Measurements from ENCODE around the gene KCNJ1. TPM values are rescaled to one million over a fixed set of nuclear protein-coding genes. Genes with fewer than 3 reads are reported as not detected.

The KCNJ1 gene
- total and polyA plus RNA-seq, 4 experiments from 2014 or later = 0.17 to 0.23 TPM; not detected in 2

- ChIA-PET CTCF (ENCODE audit: partially characterized antibody) (interaction anchor here (0.7 to 1.0 kb wide), 2 partner anchors 15 to 44 kb away, joined by 3 read pairs; no protein-coding TSS in a partner anchor), POLR2A (ENCODE audit: partially characterized antibody) (interaction anchor here (0.6 kb wide), 1 partner anchor 203 kb away, joined by 3 read pairs; no protein-coding TSS in a partner anchor)
- H3K36me3 ChIP-seq (ENCODE audit: insufficient read depth, low read length) = peaks cover 77% of the 10 kb centered on the region
- no peak overlapping the region for H3K4me3 ChIP-seq (ENCODE audit: low read length in 2 of 2)
- H3K9me3 Mint-ChIP-seq = no peaks in the 10 kb centered on the region
- no peaks in the 10 kb centered on the region for H3K27me3 ChIP-seq (ENCODE audit: insufficient read depth, low read length)
- H3K27me3 Mint-ChIP-seq = no peaks in the 10 kb centered on the region
- DNase-seq = no peak
- no peak overlapping the region for H3K4me3 Mint-ChIP-seq
- H3K36me3 Mint-ChIP-seq = peaks cover 67 to 87% of the 10 kb centered on the region in 2 donors
- H3K4me1 Mint-ChIP-seq = peaks cover 16 to 49% (median 36%) of the 10 kb centered on the region in 4 donors
- H3K27ac ChIP-seq (ENCODE audit: low read depth, low read length) = no peak overlapping the region
- H3K4me1 ChIP-seq (ENCODE audit: insufficient read depth, low read length) = no peaks in the 10 kb centered on the region
- intact Hi-C loops (cut with micrococcal nuclease) = no loop called here
- no peaks in the 10 kb centered on the region for H3K9me3 ChIP-seq (ENCODE audit: control insufficient read depth in 1 of 2, low read length in 2 of 2)
- peak overlapping the region; percentile 12 to 83 (median 70) for H3K27ac Mint-ChIP-seq
Measured at GRCh38 chr11:128803449-128804245, 63.4 kb downstream of the KCNJ1 start.

- intact Hi-C loops (cut with micrococcal nuclease) = no loop called here
- no peak for DNase-seq
- Mint-ChIP-seq H3K4me1 (peaks cover 18 to 52% (median 36%) of the 10 kb centered on the region in 4 donors), H3K36me3 (peaks cover 72 to 91% of the 10 kb centered on the region in 2 donors), H3K27me3 (no peaks in the 10 kb centered on the region), H3K27ac (peak overlapping the region; percentile 12 to 83 (median 70)), H3K4me3 (no peak overlapping the region), H3K9me3 (no peaks in the 10 kb centered on the region)
- Histone ChIP-seq H3K36me3 (ENCODE audit: insufficient read depth, low read length) (peaks cover 71% of the 10 kb centered on the region), H3K27me3 (ENCODE audit: insufficient read depth, low read length) (no peaks in the 10 kb centered on the region), H3K9me3 (ENCODE audit: control insufficient read depth in 1 of 2, low read length in 2 of 2) (no peaks in the 10 kb centered on the region), H3K4me1 (ENCODE audit: insufficient read depth, low read length) (no peaks in the 10 kb centered on the region), H3K27ac (ENCODE audit: low read depth, low read length) (no peak overlapping the region), H3K4me3 (ENCODE audit: low read length in 2 of 2) (no peak overlapping the region)
- CTCF ChIA-PET (ENCODE audit: partially characterized antibody) = interaction anchor here (0.7 to 1.1 kb wide), 3 partner anchors 14 to 45 kb away, joined by 3 read pairs; no protein-coding TSS in a partner anchor
- POLR2A ChIA-PET (ENCODE audit: partially characterized antibody) = no interaction called here
Measured at GRCh38 chr11:128803011-128803410, 64.1 kb downstream of the KCNJ1 start.

- POLR2A ChIA-PET (ENCODE audit: partially characterized antibody) = no interaction called here
Measured at GRCh38 chr11:128802358-128802981, 64.6 kb downstream of the KCNJ1 start.

GRCh38 chr11:128800871-128801417 lies 66.2 kb downstream of the KCNJ1 start:
- no peaks in the 10 kb centered on the region for H3K27me3 Mint-ChIP-seq
- Histone ChIP-seq H3K4me3 (ENCODE audit: low read length in 2 of 2) (no peak overlapping the region), H3K4me1 (ENCODE audit: insufficient read depth, low read length) (peaks cover 4% of the 10 kb centered on the region), H3K27ac (ENCODE audit: low read depth, low read length) (no peak overlapping the region), H3K9me3 (ENCODE audit: control insufficient read depth in 1 of 2, low read length in 2 of 2) (no peaks in the 10 kb centered on the region), H3K36me3 (ENCODE audit: insufficient read depth, low read length) (peaks cover 57% of the 10 kb centered on the region), H3K27me3 (ENCODE audit: insufficient read depth, low read length) (no peaks in the 10 kb centered on the region)
- POLR2A ChIA-PET (ENCODE audit: partially characterized antibody) = interaction anchor here (0.6 kb wide), 1 partner anchor 11 kb away, joined by 4 read pairs; no protein-coding TSS in a partner anchor
- H3K4me3 Mint-ChIP-seq = no peak overlapping the region
- peaks cover 23 to 63% (median 43%) of the 10 kb centered on the region in 4 donors for H3K4me1 Mint-ChIP-seq
- peak overlapping the region in 6 of 7 donors; percentile 6 to 82 (median 40) for H3K27ac Mint-ChIP-seq
- no peak for DNase-seq
- CTCF ChIA-PET (ENCODE audit: partially characterized antibody) = no interaction called here
- intact Hi-C loops (cut with micrococcal nuclease) = no loop called here
- H3K36me3 Mint-ChIP-seq = peaks cover 74 to 92% of the 10 kb centered on the region in 2 donors
- H3K9me3 Mint-ChIP-seq = no peaks in the 10 kb centered on the region

More at GRCh38 chr11:128802358-128802981, 64.6 kb downstream of the KCNJ1 start:
- no peaks in the 10 kb centered on the region for H3K27me3 Mint-ChIP-seq
- peaks cover 71% of the 10 kb centered on the region for H3K36me3 ChIP-seq (ENCODE audit: insufficient read depth, low read length)
- intact Hi-C loops (cut with micrococcal nuclease) = no loop called here
- H3K27me3 ChIP-seq (ENCODE audit: insufficient read depth, low read length) = no peaks in the 10 kb centered on the region
- CTCF ChIA-PET (ENCODE audit: partially characterized antibody) = interaction anchor here (0.7 to 1.1 kb wide), 2 partner anchors 27 to 46 kb away, joined by 3 read pairs; no protein-coding TSS in a partner anchor
- H3K4me1 Mint-ChIP-seq = peaks cover 22 to 58% (median 36%) of the 10 kb centered on the region in 4 donors
- H3K36me3 Mint-ChIP-seq = peaks cover 78 to 91% of the 10 kb centered on the region in 2 donors
- H3K9me3 ChIP-seq (ENCODE audit: control insufficient read depth in 1 of 2, low read length in 2 of 2) = no peaks in the 10 kb centered on the region
- DNase-seq = no peak
- H3K4me3 Mint-ChIP-seq = no peak overlapping the region
- no peak overlapping the region for H3K4me3 ChIP-seq (ENCODE audit: low read length in 2 of 2)
- no peak overlapping the region for H3K27ac ChIP-seq (ENCODE audit: low read depth, low read length)
- no peaks in the 10 kb centered on the region for H3K9me3 Mint-ChIP-seq
- H3K27ac Mint-ChIP-seq = peak overlapping the region in 6 of 7 donors; percentile 12 to 83 (median 71)
- H3K4me1 ChIP-seq (ENCODE audit: insufficient read depth, low read length) = no peaks in the 10 kb centered on the region

- no peaks in the 10 kb centered on the region for H3K9me3 Mint-ChIP-seq
- Histone ChIP-seq H3K4me1 (ENCODE audit: insufficient read depth, low read length) (peaks cover 10% of the 10 kb centered on the region), H3K27ac (ENCODE audit: low read depth, low read length) (no peak overlapping the region), H3K9me3 (ENCODE audit: control insufficient read depth in 1 of 2, low read length in 2 of 2) (no peaks in the 10 kb centered on the region), H3K36me3 (ENCODE audit: insufficient read depth, low read length) (peaks cover 53% of the 10 kb centered on the region), H3K27me3 (ENCODE audit: insufficient read depth, low read length) (no peaks in the 10 kb centered on the region), H3K4me3 (ENCODE audit: low read length in 2 of 2) (no peak overlapping the region)
- H3K27ac Mint-ChIP-seq = peak overlapping the region; percentile 30 to 77 (median 52)
- peaks cover 15 to 60% (median 42%) of the 10 kb centered on the region in 4 donors for H3K4me1 Mint-ChIP-seq
- CTCF ChIA-PET (ENCODE audit: partially characterized antibody) = interaction anchor here (1.1 to 1.3 kb wide), 3 partner anchors 32 to 62 kb away, joined by 3 to 6 read pairs (median 3); no protein-coding TSS in a partner anchor
- intact Hi-C loops (cut with micrococcal nuclease) = no loop called here
- H3K4me3 Mint-ChIP-seq = peak overlapping the region in 1 of 8 donors; percentile 29
- no peak for DNase-seq
- POLR2A ChIA-PET (ENCODE audit: partially characterized antibody) = interaction anchor here (1.6 kb wide), 1 partner anchor 28 kb away, joined by 4 read pairs; no protein-coding TSS in a partner anchor
- peaks cover 58 to 92% of the 10 kb centered on the region in 2 donors for H3K36me3 Mint-ChIP-seq
- no peaks in the 10 kb centered on the region for H3K27me3 Mint-ChIP-seq
Measured at GRCh38 chr11:128796270-128796669, 70.8 kb downstream of the KCNJ1 start.

GRCh38 chr11:128790196-128790595 lies 76.9 kb downstream of the KCNJ1 start:
- no peaks in the 10 kb centered on the region for H3K27me3 ChIP-seq (ENCODE audit: insufficient read depth, low read length)
- H3K36me3 ChIP-seq (ENCODE audit: insufficient read depth, low read length) = peaks cover 62% of the 10 kb centered on the region
- H3K9me3 Mint-ChIP-seq = no peaks in the 10 kb centered on the region
- intact Hi-C loops (cut with micrococcal nuclease) = no loop called here
- H3K4me1 ChIP-seq (ENCODE audit: insufficient read depth, low read length) = peaks cover 2% of the 10 kb centered on the region
- H3K27ac ChIP-seq (ENCODE audit: low read depth, low read length) = no peak overlapping the region
- H3K9me3 ChIP-seq (ENCODE audit: control insufficient read depth in 1 of 2, low read length in 2 of 2) = no peaks in the 10 kb centered on the region
- peak overlapping the region in 3 of 7 donors; percentile 32 to 81 (median 35) for H3K27ac Mint-ChIP-seq
- peaks cover 47 to 86% of the 10 kb centered on the region in 2 donors for H3K36me3 Mint-ChIP-seq
- POLR2A ChIA-PET (ENCODE audit: partially characterized antibody) = interaction anchor here (0.8 to 1.2 kb wide), 2 partner anchors 11 to 172 kb away, joined by 3 to 4 read pairs; no protein-coding TSS in a partner anchor
- peaks cover 16 to 44% (median 33%) of the 10 kb centered on the region in 4 donors for H3K4me1 Mint-ChIP-seq
- no peak overlapping the region for H3K4me3 Mint-ChIP-seq
- H3K4me3 ChIP-seq (ENCODE audit: low read length in 2 of 2) = no peak overlapping the region
- H3K27me3 Mint-ChIP-seq = no peaks in the 10 kb centered on the region
- CTCF ChIA-PET (ENCODE audit: partially characterized antibody) = interaction anchor here (0.6 to 1.7 kb wide), 3 partner anchors 14 to 620 kb away, joined by 3 to 8 read pairs (median 4); no protein-coding TSS in a partner anchor
- DNase-seq = no peak
